ENCODE data around the gene TGFB2. TPM values are rescaled to one million over a fixed set of nuclear protein-coding genes. Genes with fewer than 3 reads are reported as not detected.

The TGFB2 gene
- total RNA-seq, 2 experiments from 2014 or later: not detected

Other genes with a start within 250 kb of the TGFB2 start
- gene RRP15, start 60.0 kb upstream of the TGFB2 start, total RNA-seq: 10 to 100 TPM; 10.3 to 10.6 TPM

Data from activated CD4-positive, alpha-beta memory T cell treated with anti-CD3 and anti-CD28 coated beads, Interleukin-2, amount 10 ng/mL, durations not matched to agents 7 days and 5 days (primary cell).